ENCODE measurements around the gene DEDD.
"Not testable (repeated sequence)": the region's sequence is repeated elsewhere in the genome, so short reads cannot be mapped to it uniquely, and the experiment has no call there.

DEDD gene

GRCh38 chr1:161122967-161123366 is 9.5 kb downstream of the DEDD start:
- no peak for DNase-seq (ENCODE audit: low read depth in 3 of 3)

GRCh38 chr1:161121834-161122233 is 10.6 kb downstream of the DEDD start:
- DNase-seq (ENCODE audit: low read depth in 3 of 3) = no peak

GRCh38 chr1:161121042-161121650 is 11.3 kb downstream of the DEDD start:
- DNase-seq (ENCODE audit: low read depth in 3 of 3) = no peak

GRCh38 chr1:161119092-161119903 is 13.2 kb downstream of the DEDD start:
- peak in 2 of 3 donors; percentile 52 to 70 for DNase-seq (ENCODE audit: low read depth in 3 of 3)

GRCh38 chr1:161117759-161118581 is 14.5 kb downstream of the DEDD start, which contains the start of the genes NIT1 and PFDN2:
Gene NIT1 (plus strand): TSS chr1:161118105. CDS start chr1:161118177, 72 bp downstream.
Gene PFDN2 (minus strand): TSS chr1:161118037. CDS start chr1:161118026, 11 bp downstream.
- peak; percentile 75 to 85 (median 77) for DNase-seq (ENCODE audit: low read depth in 3 of 3)

GRCh38 chr1:161115961-161116360 is 16.5 kb downstream of the DEDD start:
- DNase-seq (ENCODE audit: low read depth in 3 of 3) = not testable (repeated sequence)

GRCh38 chr1:161115132-161115711 is 17.2 kb downstream of the DEDD start:
- DNase-seq (ENCODE audit: low read depth in 3 of 3) = peak in 1 of 3 donors; percentile 56

- no peak for DNase-seq (ENCODE audit: low read depth in 3 of 3)
These were observed 17.9 kb downstream of the DEDD start for GRCh38 chr1:161114556-161114955.

GRCh38 chr1:161113915-161114314 is 18.6 kb downstream of the DEDD start:
- DNase-seq (ENCODE audit: low read depth in 3 of 3) = no peak

GRCh38 chr1:161111527-161111926 is 20.9 kb downstream of the DEDD start:
- DNase-seq (ENCODE audit: low read depth in 3 of 3) = no peak

GRCh38 chr1:161111117-161111516 is 21.4 kb downstream of the DEDD start:
- no peak for DNase-seq (ENCODE audit: low read depth in 3 of 3)

GRCh38 chr1:161106431-161106830 is 26.0 kb downstream of the DEDD start:
- DNase-seq (ENCODE audit: low read depth in 3 of 3) = no peak

GRCh38 chr1:161100556-161100955 is 31.9 kb downstream of the DEDD start:
- DNase-seq (ENCODE audit: low read depth in 3 of 3) = no peak

GRCh38 chr1:161099090-161099802 is 33.2 kb downstream of the DEDD start:
- DNase-seq (ENCODE audit: low read depth in 3 of 3) = no peak

- peak; percentile 48 to 60 (median 58) for DNase-seq (ENCODE audit: low read depth in 3 of 3)
These were observed 34.0 kb downstream of the DEDD start, which contains the start of gene KLHDC9 for GRCh38 chr1:161098210-161099068. Gene KLHDC9 (plus strand): TSS chr1:161098361. CDS start chr1:161098536, 175 bp downstream.

- no peak for DNase-seq (ENCODE audit: low read depth in 3 of 3)
These were observed 35.9 kb downstream of the DEDD start for GRCh38 chr1:161096530-161096929.

- no peak for DNase-seq (ENCODE audit: low read depth in 3 of 3)
These were observed 36.5 kb downstream of the DEDD start for GRCh38 chr1:161096015-161096414.

- no peak for DNase-seq (ENCODE audit: low read depth in 3 of 3)
These were observed 37.2 kb downstream of the DEDD start for GRCh38 chr1:161095230-161095629.

- no peak for DNase-seq (ENCODE audit: low read depth in 3 of 3)
These were observed 38.0 kb downstream of the DEDD start for GRCh38 chr1:161094481-161094880.

GRCh38 chr1:161092621-161093028 is 39.8 kb downstream of the DEDD start:
- DNase-seq (ENCODE audit: low read depth in 3 of 3) = no peak
